Measurements from ENCODE around the gene RORB. TPM values are rescaled to one million over a fixed set of nuclear protein-coding genes. Genes with fewer than 3 reads are reported as not detected.

RORB gene
- total and polyA plus RNA-seq, 12 donors = 0.20 to 5.0 (median 2.6) TPM

DNA sequence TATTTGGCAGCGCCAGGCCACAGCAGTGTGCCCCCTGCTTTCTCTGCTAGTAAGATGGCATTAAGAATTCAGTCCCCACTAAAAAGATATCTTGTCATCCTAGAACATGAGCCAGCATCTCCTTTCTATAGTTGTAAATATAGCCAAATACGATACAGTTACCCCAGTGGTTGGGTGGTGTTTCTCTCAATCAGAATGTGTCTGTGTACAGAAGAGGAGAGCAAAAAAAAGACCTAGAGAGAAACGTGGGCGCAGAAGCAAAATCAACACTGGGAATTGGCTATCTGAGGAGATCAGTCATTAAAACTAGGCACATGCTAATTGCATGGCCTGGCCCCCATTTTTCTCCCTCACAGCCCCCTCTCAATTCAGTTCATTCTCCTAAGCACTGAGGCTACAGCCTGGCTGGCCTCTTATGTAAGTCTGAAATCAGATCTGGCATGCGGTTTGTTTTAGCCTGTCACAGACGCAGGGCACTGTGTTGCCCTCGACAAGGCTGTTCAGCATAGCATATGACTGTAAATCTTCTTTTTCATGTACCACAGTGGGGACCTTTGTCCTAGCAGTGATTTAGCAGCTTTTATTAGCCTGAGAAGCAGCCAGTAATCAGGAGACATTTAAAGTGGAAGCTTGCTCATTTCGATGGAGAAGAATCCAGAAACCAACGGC is 57.8 kb downstream of the RORB start:
- peak overlapping the region in 2 of 10 donors; percentile 12 to 51 for H3K27ac ChIP-seq
- no peak overlapping the region for H3K4me3 ChIP-seq
- TF ChIP-seq, protein P1, sequence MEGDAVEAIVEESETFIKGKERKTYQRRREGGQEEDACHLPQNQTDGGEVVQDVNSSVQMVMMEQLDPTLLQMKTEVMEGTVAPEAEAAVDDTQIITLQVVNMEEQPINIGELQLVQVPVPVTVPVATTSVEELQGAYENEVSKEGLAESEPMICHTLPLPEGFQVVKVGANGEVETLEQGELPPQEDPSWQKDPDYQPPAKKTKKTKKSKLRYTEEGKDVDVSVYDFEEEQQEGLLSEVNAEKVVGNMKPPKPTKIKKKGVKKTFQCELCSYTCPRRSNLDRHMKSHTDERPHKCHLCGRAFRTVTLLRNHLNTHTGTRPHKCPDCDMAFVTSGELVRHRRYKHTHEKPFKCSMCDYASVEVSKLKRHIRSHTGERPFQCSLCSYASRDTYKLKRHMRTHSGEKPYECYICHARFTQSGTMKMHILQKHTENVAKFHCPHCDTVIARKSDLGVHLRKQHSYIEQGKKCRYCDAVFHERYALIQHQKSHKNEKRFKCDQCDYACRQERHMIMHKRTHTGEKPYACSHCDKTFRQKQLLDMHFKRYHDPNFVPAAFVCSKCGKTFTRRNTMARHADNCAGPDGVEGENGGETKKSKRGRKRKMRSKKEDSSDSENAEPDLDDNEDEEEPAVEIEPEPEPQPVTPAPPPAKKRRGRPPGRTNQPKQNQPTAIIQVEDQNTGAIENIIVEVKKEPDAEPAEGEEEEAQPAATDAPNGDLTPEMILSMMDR (IDR thresholded peaks at IDR 0.05) = no peak

DNA sequence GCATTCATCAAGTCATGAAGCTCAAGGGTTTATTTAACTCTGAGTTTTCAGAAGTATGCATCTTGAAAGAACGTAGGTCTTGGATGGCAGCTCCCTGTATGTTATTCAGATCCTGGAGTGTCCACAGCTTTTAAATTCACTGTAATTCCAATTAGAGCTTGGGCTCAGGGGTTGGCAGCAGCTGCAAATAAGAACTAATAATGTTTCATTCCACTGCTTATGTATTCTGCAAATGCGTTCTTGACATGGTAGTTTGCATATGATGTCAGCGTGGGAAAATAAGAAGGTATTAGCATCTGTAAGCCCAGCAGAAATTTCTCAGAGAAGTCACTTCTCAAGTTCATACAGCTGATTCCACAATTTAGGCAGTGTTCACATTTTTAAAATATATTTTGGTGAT is 58.4 kb downstream of the RORB start:
- Histone ChIP-seq H3K36me3 (no peaks in the 10 kb centered on the region), H3K9me3 (no peaks in the 10 kb centered on the region), H3K4me3 (no peak overlapping the region), H3K27me3 (no peaks in the 10 kb centered on the region), H3K27ac (peak overlapping the region in 2 of 10 donors; percentile 12 to 51), H3K4me1 (peaks cover 0 to 11% (median 0%) of the 10 kb centered on the region in 9 donors)
- DNase-seq (no peak), ATAC-seq (no peak)
- 79 to 80% methylated on average over 3 of the region's 3 CpGs for WGBS, 2 donors
- TF ChIP-seq, protein P1 (IDR thresholded peaks at IDR 0.05) = no peak
- intact Hi-C loops (cut with DNase I) = no loop called here

More for the DNA sequence above, 57.8 kb downstream of the RORB start:
- WGBS, 2 donors = 49 to 56% methylated on average over 9 of the region's 9 CpGs
- no peak for DNase-seq
- no peaks in the 10 kb centered on the region for H3K27me3 ChIP-seq
- peaks cover 0 to 11% (median 0%) of the 10 kb centered on the region in 9 donors for H3K4me1 ChIP-seq
- no peaks in the 10 kb centered on the region for H3K9me3 ChIP-seq
- ATAC-seq = peak in 6 of 8 donors; percentile 56 to 82 (median 62)
- H3K36me3 ChIP-seq = no peaks in the 10 kb centered on the region
- intact Hi-C loops (cut with DNase I) = no loop called here

DNA sequence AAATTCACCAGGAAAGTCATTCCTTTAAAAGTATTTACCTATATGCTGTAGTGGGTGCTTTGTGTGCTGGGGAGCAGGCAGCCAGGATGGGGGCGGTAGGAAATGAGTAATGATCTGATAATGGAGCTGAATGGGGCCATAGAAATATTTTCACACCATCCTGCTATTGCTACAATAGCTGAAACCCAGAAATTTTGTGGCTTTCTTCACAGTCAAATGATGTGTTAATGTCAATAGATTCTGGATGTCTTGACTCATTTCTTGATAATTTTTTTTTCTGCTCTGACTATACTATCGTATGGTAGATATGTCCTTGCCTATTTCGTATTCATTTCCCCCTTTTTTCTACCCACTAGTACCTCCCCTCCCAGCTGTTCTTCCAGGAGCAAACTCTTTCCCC is 59.5 kb downstream of the RORB start:
- no peaks in the 10 kb centered on the region for H3K27me3 ChIP-seq
- intact Hi-C loops (cut with DNase I) = no loop called here
- ATAC-seq (no peak), DNase-seq (no peak)
- no peaks in the 10 kb centered on the region for H3K36me3 ChIP-seq
- H3K4me3 ChIP-seq = no peak overlapping the region
- no peak overlapping the region for H3K27ac ChIP-seq
- TF ChIP-seq, protein P1 (IDR thresholded peaks at IDR 0.05) = no peak
- H3K9me3 ChIP-seq = no peaks in the 10 kb centered on the region
- H3K4me1 ChIP-seq = peaks cover 0 to 11% (median 0%) of the 10 kb centered on the region in 9 donors
- WGBS, 2 donors = 60 to 74% methylated on average over 3 of the region's 3 CpGs

DNA sequence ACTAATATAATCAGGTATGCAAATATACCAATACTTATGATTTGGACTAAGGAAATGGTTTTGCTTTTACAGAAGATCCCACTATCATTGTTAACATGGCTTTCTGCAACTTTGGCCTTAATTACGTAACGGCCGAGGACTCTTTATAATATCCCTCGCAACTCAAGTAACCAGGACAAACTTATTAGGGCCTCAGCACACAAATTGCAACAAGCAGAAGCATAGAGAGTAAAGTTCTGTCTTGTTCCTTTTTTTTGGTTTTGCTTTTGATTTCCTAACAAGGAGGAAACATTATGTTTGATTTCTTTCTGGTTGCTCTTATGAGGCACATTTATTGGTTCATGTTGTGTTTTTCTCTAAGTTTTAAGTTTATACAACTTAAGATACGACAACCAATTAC is 60.4 kb downstream of the RORB start:
- H3K4me3 ChIP-seq = no peak overlapping the region
- WGBS, 2 donors = 67 to 86% methylated on average over 5 of the region's 5 CpGs
- peaks cover 0 to 11% (median 0%) of the 10 kb centered on the region in 9 donors for H3K4me1 ChIP-seq
- DNase-seq (no peak), ATAC-seq (no peak)
- no peaks in the 10 kb centered on the region for H3K9me3 ChIP-seq
- no peaks in the 10 kb centered on the region for H3K27me3 ChIP-seq
- H3K27ac ChIP-seq = no peak overlapping the region
- intact Hi-C loops (cut with DNase I) = no loop called here
- H3K36me3 ChIP-seq = no peaks in the 10 kb centered on the region
- TF ChIP-seq, protein P1 (IDR thresholded peaks at IDR 0.05) = no peak

Data from heart right ventricle (tissue), 16 donors.